Measurements from ENCODE around the gene SRSF2.

SRSF2 gene

DNA sequence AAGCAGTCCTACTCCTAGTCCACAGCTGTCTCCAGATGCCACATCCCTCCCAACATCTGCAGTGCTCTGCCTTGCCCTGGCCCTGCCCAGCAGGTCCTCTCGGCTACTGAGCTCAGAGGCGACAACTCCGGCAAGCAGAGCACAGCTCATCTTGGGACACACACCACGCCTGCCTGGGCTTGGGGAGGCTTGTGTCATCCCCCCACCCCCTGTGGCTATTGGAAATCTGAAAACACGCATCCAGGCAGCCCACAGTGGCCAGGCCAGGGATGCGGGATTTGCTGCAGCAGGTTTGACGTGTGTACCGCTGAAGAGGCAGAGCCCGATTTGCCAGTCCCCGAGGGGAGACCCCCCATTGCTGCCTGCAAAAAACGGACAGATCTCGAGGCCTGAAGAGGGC lies 51.8 kb downstream of the SRSF2 start:
- in situ Hi-C loops (cut with HindIII; ENCODE audit: low sequenced_read_pairs): no loop called here

DNA sequence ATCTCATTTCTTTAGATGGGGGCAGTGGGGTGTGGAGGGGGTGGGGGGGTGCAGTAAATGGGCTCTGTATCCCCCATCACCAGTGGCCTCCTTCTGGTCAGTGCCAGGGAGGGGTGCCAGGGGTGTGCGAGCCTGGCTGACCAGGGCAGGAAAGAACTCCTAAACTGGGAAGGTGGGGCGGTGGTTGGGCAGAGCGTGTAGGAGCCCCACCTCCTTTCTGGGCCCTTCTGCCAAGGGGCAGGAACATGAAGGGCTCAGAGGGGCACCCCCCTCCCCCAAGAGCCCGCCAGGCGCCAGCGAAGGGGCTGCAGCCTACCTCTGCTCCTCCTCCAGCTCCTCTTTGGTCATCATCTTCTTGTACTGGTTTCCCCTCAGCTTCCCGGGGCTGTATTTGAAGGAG lies 52.4 kb downstream of the SRSF2 start:
- in situ Hi-C loops (cut with HindIII; ENCODE audit: low sequenced_read_pairs): no loop called here
